Neutrophil (primary cell): ENCODE data around the gene ARAF.
A peak's percentile ranks its signal among the peaks of the same experiment; 100 is the strongest.

ENCODE experiments used
- H3K27ac ChIP-seq: fragments of 200-600 bp; sonication (generic); 2 replicates; pipeline ENCODE4 v1.5.1; 2016; ENCODE audit warnings: mild to moderate bottlenecking, moderate library complexity
- H3K27me3 ChIP-seq: fragments of 200-600 bp; sonication (generic); 2 replicates; pipeline ENCODE4 v1.6.0; 2016; ENCODE audit warnings: mild to moderate bottlenecking
- H3K36me3 ChIP-seq: fragments of 200-600 bp; sonication (generic); 2 replicates; pipeline ENCODE4 v1.5.1; 2017
- H3K4me1 ChIP-seq, 2 experiments: fragments of 200-600 bp in 1 of 2; sonication (generic) in 1 of 2; 1 replicate in 1 of 2; 2 replicates in 1 of 2; pipeline versions ENCODE4 v1.5.1 to v1.6.1; 2013 to 2016; ENCODE audit warnings: low read depth in 1 of 2, low read length in 1 of 2, mild to moderate bottlenecking in 1 of 2, moderate library complexity in 1 of 2; ENCODE audit not compliant: control insufficient read depth in 1 of 2, insufficient read depth in 1 of 2
- H3K4me3 ChIP-seq, 2 experiments: fragments of 200-600 bp in 1 of 2; sonication (generic) in 1 of 2; 1 replicate in 1 of 2; 2 replicates in 1 of 2; pipeline ENCODE4 v1.5.1; 2013 to 2016; ENCODE audit warnings: low read depth in 1 of 2, low read length in 1 of 2, mild to moderate bottlenecking in 1 of 2, moderate library complexity in 1 of 2
- H3K9me3 ChIP-seq: fragments of 200-600 bp; sonication (generic); 2 replicates; pipeline ENCODE4 v1.5.1; 2016
- TF ChIP-seq, protein P1 (sequence below): fragments of 200-600 bp; sonication (generic); IDR thresholded peaks from 2 replicates; pipeline ENCODE4 v1.5.1; 2016; ENCODE audit warnings: antibody characterized with exemption

Gene ARAF

DNA sequence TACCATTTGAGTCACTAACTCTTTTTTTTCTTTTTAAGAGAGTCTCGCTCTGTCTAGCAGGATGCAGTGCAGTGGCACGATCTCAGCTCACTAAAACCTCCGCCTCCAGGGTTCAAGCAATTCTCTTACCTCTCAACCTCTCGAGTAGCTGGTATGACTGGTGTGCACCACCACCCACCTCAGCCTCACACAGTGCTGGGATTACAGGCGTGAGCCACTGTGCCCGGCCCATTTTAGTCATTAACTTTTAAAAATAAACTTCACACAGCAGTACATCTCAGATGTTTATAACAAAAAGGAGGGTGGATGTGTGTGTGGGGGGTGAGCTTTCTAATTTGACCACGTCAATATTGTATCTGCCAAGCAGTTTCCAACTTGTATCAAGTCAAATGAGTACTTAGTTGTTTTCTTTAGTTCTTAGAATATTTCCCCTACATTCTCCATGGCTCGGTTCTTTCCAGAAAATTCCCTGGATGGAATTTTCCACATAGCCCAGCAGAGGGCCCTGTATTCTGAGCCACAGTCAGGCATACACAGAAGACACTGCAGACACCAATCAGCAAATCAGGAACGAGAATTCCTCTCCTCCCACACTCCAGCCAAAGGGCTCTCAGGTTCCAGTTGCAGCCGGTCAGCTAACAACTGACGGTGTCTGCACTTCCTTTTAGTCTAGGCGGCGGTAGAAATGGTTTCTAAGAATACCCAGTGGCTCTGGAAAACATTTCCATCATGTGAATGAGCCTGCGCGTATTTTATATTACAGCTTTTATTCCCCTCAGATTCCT lies 20.1 kb upstream of the ARAF start:
- Histone ChIP-seq H3K36me3 (no peaks in the 10 kb centered on the region), H3K4me3 (no peak overlapping the region), H3K27me3 (no peaks in the 10 kb centered on the region), H3K4me1 (peaks cover 22 to 24% of the 10 kb centered on the region in 2 experiments), H3K9me3 (no peaks in the 10 kb centered on the region), H3K27ac (no peak overlapping the region)
- TF ChIP-seq, protein P1, sequence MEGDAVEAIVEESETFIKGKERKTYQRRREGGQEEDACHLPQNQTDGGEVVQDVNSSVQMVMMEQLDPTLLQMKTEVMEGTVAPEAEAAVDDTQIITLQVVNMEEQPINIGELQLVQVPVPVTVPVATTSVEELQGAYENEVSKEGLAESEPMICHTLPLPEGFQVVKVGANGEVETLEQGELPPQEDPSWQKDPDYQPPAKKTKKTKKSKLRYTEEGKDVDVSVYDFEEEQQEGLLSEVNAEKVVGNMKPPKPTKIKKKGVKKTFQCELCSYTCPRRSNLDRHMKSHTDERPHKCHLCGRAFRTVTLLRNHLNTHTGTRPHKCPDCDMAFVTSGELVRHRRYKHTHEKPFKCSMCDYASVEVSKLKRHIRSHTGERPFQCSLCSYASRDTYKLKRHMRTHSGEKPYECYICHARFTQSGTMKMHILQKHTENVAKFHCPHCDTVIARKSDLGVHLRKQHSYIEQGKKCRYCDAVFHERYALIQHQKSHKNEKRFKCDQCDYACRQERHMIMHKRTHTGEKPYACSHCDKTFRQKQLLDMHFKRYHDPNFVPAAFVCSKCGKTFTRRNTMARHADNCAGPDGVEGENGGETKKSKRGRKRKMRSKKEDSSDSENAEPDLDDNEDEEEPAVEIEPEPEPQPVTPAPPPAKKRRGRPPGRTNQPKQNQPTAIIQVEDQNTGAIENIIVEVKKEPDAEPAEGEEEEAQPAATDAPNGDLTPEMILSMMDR, result no peak

GRCh38 chrX:47543496-47543895 lies 17.5 kb upstream of the ARAF start:
- no peaks in the 10 kb centered on the region for H3K9me3 ChIP-seq
- peaks cover 19% of the 10 kb centered on the region in 2 experiments for H3K4me1 ChIP-seq
- no peak overlapping the region for H3K27ac ChIP-seq
- H3K27me3 ChIP-seq, result no peaks in the 10 kb centered on the region
- TF ChIP-seq, protein P1, result no peak
- H3K4me3 ChIP-seq, result no peak overlapping the region
- no peaks in the 10 kb centered on the region for H3K36me3 ChIP-seq

DNA sequence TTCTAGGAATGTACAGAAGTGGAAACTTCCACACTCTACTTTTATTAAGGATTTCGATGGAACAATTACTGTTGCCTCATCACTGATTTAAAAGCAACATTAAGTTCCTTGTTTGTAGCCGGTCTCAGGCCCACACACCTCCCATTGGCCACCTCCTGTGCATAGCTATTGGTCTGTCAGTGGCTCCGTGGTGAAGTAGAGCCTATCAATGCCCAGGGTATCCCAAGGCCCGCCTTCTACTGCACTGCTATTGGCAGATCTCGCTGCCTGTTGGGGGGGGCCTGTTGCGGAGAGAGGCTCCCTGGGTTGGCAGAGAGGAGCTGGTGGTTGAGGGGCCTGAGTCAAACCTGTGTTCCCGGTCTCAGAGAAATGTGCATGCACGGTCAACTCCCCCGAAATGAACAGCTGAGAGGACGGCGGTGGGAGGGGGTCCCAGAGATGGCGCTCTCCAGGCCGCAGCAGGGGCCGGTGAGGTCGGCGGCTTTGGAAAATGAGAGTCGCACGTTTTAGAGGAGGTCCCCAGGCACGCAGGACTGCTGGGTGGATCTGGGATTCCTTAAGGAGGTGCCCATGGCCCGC lies 4.9 kb upstream of the ARAF start:
- Histone ChIP-seq H3K4me3 (peak overlapping the region; percentile 64 to 72), H3K27ac (peak overlapping the region; percentile 70)

GRCh38 chrX:47558436-47558835 lies 2.6 kb upstream of the ARAF start:
- no peaks in the 10 kb centered on the region for H3K27me3 ChIP-seq
- H3K27ac ChIP-seq, result no peak overlapping the region
- H3K9me3 ChIP-seq, result no peaks in the 10 kb centered on the region
- H3K36me3 ChIP-seq, result peaks cover 7% of the 10 kb centered on the region
- no peak overlapping the region for H3K4me3 ChIP-seq
- H3K4me1 ChIP-seq, result peaks cover 17 to 20% of the 10 kb centered on the region in 2 experiments
- TF ChIP-seq, protein P1, result no peak

More for the DNA sequence above, 4.9 kb upstream of the ARAF start:
- H3K9me3 ChIP-seq, result no peaks in the 10 kb centered on the region
- TF ChIP-seq, protein P1, result no peak
- H3K27me3 ChIP-seq, result no peaks in the 10 kb centered on the region
- no peaks in the 10 kb centered on the region for H3K36me3 ChIP-seq
- peaks cover 6 to 13% of the 10 kb centered on the region in 2 experiments for H3K4me1 ChIP-seq

- Histone ChIP-seq H3K4me1 (peaks cover 17 to 20% of the 10 kb centered on the region in 2 experiments), H3K27me3 (no peaks in the 10 kb centered on the region), H3K27ac (peak overlapping the region; percentile 98), H3K4me3 (peak overlapping the region; percentile 71 to 81), H3K36me3 (peaks cover 24% of the 10 kb centered on the region), H3K9me3 (no peaks in the 10 kb centered on the region)
- TF ChIP-seq, protein P1, result no peak
Measured at GRCh38 chrX:47560179-47560933, 649 bp upstream of the ARAF start.
